HCT116 (cell line): Measurements from ENCODE around the gene CLPX.

Source experiments
- CEBPB ChIP-seq: IDR thresholded peaks from 2 replicates; pipeline ENCODE4 v1.6.1; 2012; ENCODE audit warnings: low read depth
- CTCF ChIP-seq, 3 experiments: fragments of 200-600 bp in 1 of 3; sonication (generic) in 1 of 3; IDR thresholded peaks in 2 of 3; conservative IDR thresholded peaks in 1 of 3; 2 replicates each; pipeline ENCODE4 v1.5.1; 2012 to 2017; ENCODE audit warnings: low read depth in 2 of 3, low read length in 2 of 3, antibody characterized with exemption in 1 of 3, borderline replicate concordance in 1 of 3, control low read depth in 1 of 3, mild to moderate bottlenecking in 1 of 3, mixed read lengths in 1 of 3, mixed run types in 1 of 3, moderate library complexity in 1 of 3; ENCODE audit not compliant: insufficient read depth in 1 of 3
- EGR1 ChIP-seq: IDR thresholded peaks from 2 replicates; pipeline ENCODE4 v1.6.1; 2012; ENCODE audit warnings: low read depth
- EZH2 ChIP-seq: fragments of 200-600 bp; sonication (generic); IDR thresholded peaks from 2 replicates; pipeline ENCODE4 v1.6.1; 2017; ENCODE audit warnings: antibody characterized with exemption, mixed run types
- EZH2phosphoT487 ChIP-seq: fragments of 200-600 bp; IDR thresholded peaks from 2 replicates; pipeline ENCODE4 v1.6.1; 2018; ENCODE audit warnings: antibody characterized with exemption, borderline replicate concordance
- FOSL1 ChIP-seq: IDR thresholded peaks from 2 replicates; pipeline ENCODE4 v1.6.1; 2012; ENCODE audit warnings: low read depth
- MAX ChIP-seq: IDR thresholded peaks from 2 replicates; pipeline ENCODE4 v1.6.1; 2012
- POLR2A ChIP-seq: IDR thresholded peaks from 2 replicates; pipeline ENCODE4 v1.7.0; 2011; ENCODE audit warnings: borderline replicate concordance; ENCODE audit not compliant: insufficient read depth, insufficient read length; ENCODE audit errors: extremely low read depth
- POLR2AphosphoS5 ChIP-seq: IDR thresholded peaks from 2 replicates; pipeline ENCODE4 v1.6.1; 2011; ENCODE audit warnings: mild to moderate bottlenecking, low read depth, low read length, moderate library complexity
- SP1 ChIP-seq: IDR thresholded peaks from 2 replicates; pipeline ENCODE4 v1.6.1; 2012; ENCODE audit warnings: low read depth
- SRF ChIP-seq: IDR thresholded peaks from 2 replicates; pipeline ENCODE4 v1.6.1; 2012; ENCODE audit warnings: low read depth

GRCh38 chr15:65217526-65218482 lies 32.7 kb upstream of the CLPX start:
- TF ChIP-seq CTCF (IDR thresholded peaks at IDR 0.05 in 2 of 3, conservative IDR thresholded peaks at IDR 0.05 in 1 of 3; ENCODE audit: borderline replicate concordance in 1 of 3, insufficient read depth in 1 of 3, low read depth in 2 of 3, low read length in 2 of 3), result no peak
- no peak for TF ChIP-seq SRF
- no peak for TF ChIP-seq EZH2
- no peak for TF ChIP-seq MAX
- no peak for TF ChIP-seq CEBPB
- TF ChIP-seq POLR2AphosphoS5, result no peak
- TF ChIP-seq FOSL1, result no peak
- TF ChIP-seq POLR2A, result no peak
- no peak for TF ChIP-seq EZH2phosphoT487
- TF ChIP-seq SP1, result no peak
- TF ChIP-seq EGR1, result no peak
